HepG2 (cell line): ENCODE measurements around the gene APLNR. TPM values are rescaled to one million over a fixed set of nuclear protein-coding genes. Genes with fewer than 3 reads are reported as not detected.

Experiments used
- ATAC-seq: fragments of 200-7000 bp; cut with Tn5 transposase; 3 replicates; pipeline ENCODE4 v1.9.1; 2020; ENCODE audit warnings: mild to moderate bottlenecking, moderate library complexity
- BruUV-seq: library from RNA; stranded (reverse); fragments of 400-500 nt; replicated peaks from 2 replicates; lab custom pipeline; 2021; lab: Mats Ljungman, UMichigan
- CTCF ChIA-PET: fragments of 300-600 bp; formaldehyde crosslinking; extraction: SDS; loops from one replicate; lab custom pipeline; 2021; ENCODE audit warnings: low total read pairs, inconsistent platforms, low intra/inter-chr PET ratio; lab: Yijun Ruan, JAX
- POLR2A ChIA-PET: fragments of 350-600 bp; sonication (Branson Sonifier 250); formaldehyde crosslinking; loops from one replicate; lab custom pipeline; 2020; ENCODE audit warnings: antibody characterized with exemption, inconsistent platforms; lab: Yijun Ruan, JAX
- DNase-seq: peaks from one replicate; pipeline ENCODE4 v3.0.0-alpha.2; 2015; ENCODE audit warnings: low spot score
- FAIRE-seq: peaks from 3 replicates; lab custom pipeline; 2011; peaks lifted over from hg19 to GRCh38; lab: Jason Lieb, UNC
- H2AFZ ChIP-seq: one replicate; pipeline ENCODE4 v1.6.1; 2011; ENCODE audit warnings: low read length, inconsistent platforms
- H3K27ac ChIP-seq: fragments of 300-600 bp; 3 replicates; pipeline ENCODE4 v1.8.0; 2011; ENCODE audit warnings: mixed run types, mild to moderate bottlenecking, mixed read lengths, low read length, inconsistent platforms; ENCODE audit not compliant: insufficient read depth; ENCODE audit errors: extremely low read length
- H3K27me3 ChIP-seq, 2 experiments: fragments of 200-600 bp in 1 of 2; 2 replicates in 1 of 2; 3 replicates in 1 of 2; pipeline versions ENCODE4 v1.6.0 to v1.8.0; 2011; ENCODE audit warnings: low read length in 2 of 2, mild to moderate bottlenecking in 2 of 2, moderate library complexity in 2 of 2, inconsistent platforms in 1 of 2; ENCODE audit not compliant: insufficient read depth in 2 of 2, control insufficient read depth in 1 of 2
- H3K36me3 ChIP-seq, 2 experiments: fragments of 200-600 bp in 1 of 2; replicated peaks in 1 of 2; 2 replicates in 1 of 2; 3 replicates in 1 of 2; pipeline versions ENCODE4 v1.5.1 to v1.8.0; 2011; ENCODE audit warnings: low read length in 2 of 2, inconsistent platforms in 1 of 2; ENCODE audit not compliant: insufficient read depth in 2 of 2, control insufficient read depth in 1 of 2
- H3K4me1 ChIP-seq: 2 replicates; pipeline ENCODE4 v1.5.1; 2012; ENCODE audit warnings: low read length, inconsistent platforms; ENCODE audit not compliant: insufficient read depth
- H3K4me2 ChIP-seq: 2 replicates; pipeline ENCODE4 v1.6.0; 2011; ENCODE audit warnings: low read depth, low read length, inconsistent platforms
- H3K4me3 ChIP-seq, 3 experiments: fragments of 200-600 bp in 1 of 3; sonication (generic), shearing (Covaris generic) in 1 of 3; replicated peaks in 1 of 3; 2 replicates each; pipeline ENCODE4 v1.5.1; 2011 to 2016; ENCODE audit warnings: low read length in 3 of 3, inconsistent platforms in 2 of 3, low read depth in 2 of 3, mild to moderate bottlenecking in 2 of 3, control low read depth in 1 of 3, mixed read lengths in 1 of 3; ENCODE audit not compliant: insufficient read depth in 1 of 3
- H3K79me2 ChIP-seq: one replicate; pipeline ENCODE4 v1.6.1; 2011; ENCODE audit warnings: low read length, inconsistent platforms; ENCODE audit not compliant: insufficient read depth
- H3K9ac ChIP-seq: 2 replicates; pipeline ENCODE4 v1.6.0; 2011; ENCODE audit warnings: mild to moderate bottlenecking, low read depth, low read length, inconsistent platforms; ENCODE audit not compliant: insufficient read depth
- H3K9me3 ChIP-seq: 2 replicates; pipeline ENCODE4 v1.5.1; 2012; ENCODE audit warnings: mild to moderate bottlenecking, low read length
- H4K20me1 ChIP-seq: 2 replicates; pipeline ENCODE4 v1.6.0; 2011; ENCODE audit warnings: inconsistent platforms, mild to moderate bottlenecking, low read length, moderate library complexity; ENCODE audit not compliant: insufficient read depth
- ATF7 ChIP-seq, 2 experiments: fragments of 450-650 bp in 1 of 2; sonication (generic) in 1 of 2; formaldehyde crosslinking in 1 of 2; IDR thresholded peaks; 2 replicates each; pipeline versions ENCODE4 v1.4.0 to v1.6.1; 2016 to 2020; ENCODE audit warnings: antibody characterized with exemption in 1 of 2, mild to moderate bottlenecking in 1 of 2, missing genetic modification reagents in 1 of 2
- CHD4 ChIP-seq: fragments of 200-600 bp; sonication (generic); IDR thresholded peaks from 2 replicates; pipeline ENCODE4 v1.7.0; 2017; ENCODE audit warnings: mild to moderate bottlenecking, low read length, borderline replicate concordance
- MXD3 ChIP-seq: IDR thresholded peaks from 2 replicates; pipeline ENCODE4 v1.6.1; 2016; ENCODE audit warnings: mild to moderate bottlenecking, missing biosample characterization, missing genetic modification reagents
- NCOR1 ChIP-seq: fragments of 200-600 bp; sonication (generic); IDR thresholded peaks from 2 replicates; pipeline ENCODE4 v1.7.0; 2017; ENCODE audit warnings: antibody characterized with exemption, low read length, borderline replicate concordance
- NR2F1 ChIP-seq, 2 experiments: fragments of 450-650 bp in 1 of 2; formaldehyde crosslinking in 1 of 2; IDR thresholded peaks; 2 replicates each; pipeline versions ENCODE4 v1.5.0 to v1.6.1; 2016 to 2020; ENCODE audit warnings: mild to moderate bottlenecking in 1 of 2, missing compliant biosample characterization in 1 of 2, missing genetic modification reagents in 1 of 2, moderate library complexity in 1 of 2
- NR2F6 ChIP-seq, 2 experiments: IDR thresholded peaks; 2 replicates each; pipeline ENCODE4 v1.6.1; 2016; ENCODE audit warnings: antibody characterized with exemption in 1 of 2, mild to moderate bottlenecking in 1 of 2
- SCMH1 ChIP-seq: sonication (generic); formaldehyde crosslinking; IDR thresholded peaks from 2 replicates; pipeline ENCODE4 v1.9.0; 2021; ENCODE audit warnings: missing genetic modification reagents, mild to moderate bottlenecking, borderline replicate concordance
- SP4 ChIP-seq: sonication (generic); formaldehyde crosslinking; IDR thresholded peaks from 2 replicates; pipeline ENCODE4 v1.8.1; 2023; ENCODE audit warnings: mild to moderate bottlenecking, missing genetic modification reagents
- SPEN ChIP-seq: sonication (generic); formaldehyde crosslinking; IDR thresholded peaks from 2 replicates; pipeline ENCODE4 v1.5.1; 2020; ENCODE audit warnings: low read depth, mild to moderate bottlenecking, missing genetic modification reagents
- ZKSCAN5 ChIP-seq: sonication (generic); formaldehyde crosslinking; IDR thresholded peaks from 2 replicates; pipeline ENCODE4 v1.5.1; 2020; ENCODE audit warnings: mild to moderate bottlenecking, missing genetic modification reagents
- ZNF251 ChIP-seq: sonication (generic); formaldehyde crosslinking; IDR thresholded peaks from 2 replicates; pipeline ENCODE4 v1.9.0; 2021; ENCODE audit warnings: mild to moderate bottlenecking, missing genetic modification reagents
- ZNF83 ChIP-seq: sonication (generic); formaldehyde crosslinking; IDR thresholded peaks from 2 replicates; pipeline ENCODE4 v1.4.0; 2020; ENCODE audit warnings: missing genetic modification reagents, mild to moderate bottlenecking, borderline replicate concordance
- WGBS: methylation state at CpG from one replicate; pipeline ENCODE4 v1.1.6; 2017; ENCODE audit warnings: low lambda C conversion rate; 5-methylcytosine and 5-hydroxymethylcytosine counted together
- in situ Hi-C: cut with HindIII; loops from 2 replicates; pipeline ENCODE4 v1.10.0; 2017; ENCODE audit warnings: low pct_unique_long_range_greater_than_20kb; ENCODE audit not compliant: extremely low pct_ligation_motif_present
- intact Hi-C: fragments of 100-400 bp; cut with micrococcal nuclease; formaldehyde crosslinking; loops from one replicate; pipeline ENCODE4 v1.10.0; 2022; ENCODE audit not compliant: unreplicated experiment
- polyA plus RNA-seq, 8 experiments: library from polyadenylated mRNA; depleted of rRNA in 3 of 8; stranded (reverse) in 7 of 8; unstranded in 1 of 8; fragments of >200 nt; fragmentation: Illumina TruSeq in 4 of 8; extraction: Trizol in 4 of 8; gene quantifications; 2 replicates each; pipeline versions ENCODE4 v1.2.1 to v1.2.3, GENCODE V29; 2011 to 2016; ENCODE audit warnings: low read depth in 4 of 8, missing spikeins in 1 of 8, mixed read lengths in 1 of 8; ENCODE audit not compliant: insufficient read depth in 1 of 8
- total RNA-seq, 5 experiments: library from RNA; depleted of rRNA; stranded (reverse); fragments of >200 nt; fragmentation: Illumina TruSeq; extraction: Trizol; gene quantifications; 2 replicates each; pipeline ENCODE4 v1.2.3, GENCODE V29; 2016; ENCODE audit warnings: low read depth in 1 of 5
- TF ChIP-seq, protein P1 (sequence below): fragments of 450-650 bp; IDR thresholded peaks from 2 replicates; pipeline ENCODE4 v1.6.1; 2016
- TF ChIP-seq, protein P2 (sequence below): sonication (generic); formaldehyde crosslinking; IDR thresholded peaks from 2 replicates; pipeline ENCODE4 v1.5.1; 2020; ENCODE audit warnings: mild to moderate bottlenecking, moderate library complexity, missing genetic modification reagents
- TF ChIP-seq, protein P3 (sequence below): sonication (generic); formaldehyde crosslinking; IDR thresholded peaks from 2 replicates; pipeline ENCODE4 v1.5.1; 2020; ENCODE audit warnings: missing genetic modification reagents, mild to moderate bottlenecking, borderline replicate concordance

The APLNR gene
- total and polyA plus RNA-seq, 2 of the 13 experiments (the other 11 are each of a cell fraction or from before 2014, with no cell fraction given), result not detected

DNA sequence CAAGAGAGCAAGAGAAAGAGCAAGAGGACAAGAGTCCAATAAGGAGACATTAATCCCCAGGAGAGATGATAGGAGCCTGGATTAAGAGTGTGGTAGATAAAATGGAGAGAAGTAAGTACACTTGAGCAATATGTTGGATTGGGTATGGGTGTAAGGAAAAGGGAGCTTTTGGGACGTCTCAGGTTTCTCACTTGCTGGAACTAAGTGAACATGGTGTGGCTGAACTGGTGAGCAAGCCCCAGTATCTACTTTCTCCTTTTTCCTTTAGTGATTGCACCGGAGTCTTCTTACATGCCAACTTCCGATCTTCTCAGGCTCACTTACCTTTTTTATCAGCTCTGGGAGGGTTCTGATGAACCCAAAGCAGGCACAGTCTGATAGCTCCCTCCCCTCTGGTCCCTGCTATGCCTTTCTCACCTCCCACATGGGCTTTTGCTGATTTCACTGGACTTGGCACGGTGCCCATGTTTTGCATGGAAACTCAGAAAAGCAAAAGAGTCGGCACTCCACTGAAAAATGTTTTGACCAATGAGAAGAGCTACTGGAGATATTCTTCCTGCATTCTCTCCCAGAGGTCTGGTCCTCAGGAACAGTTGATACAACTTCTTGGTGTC lies 14.5 kb upstream of the APLNR start:
- ChIA-PET CTCF (interaction anchor here (1.2 to 3.4 kb wide), 2 partner anchors 121 to 411 kb away, joined by 3 to 21 read pairs; no protein-coding TSS in a partner anchor), POLR2A (no interaction called here)
- ATAC-seq (no peak), DNase-seq (no peak), FAIRE-seq (no peak)
- Histone ChIP-seq H2AFZ (no peak overlapping the region), H3K4me3 (no peak overlapping the region), H3K27me3 (no peaks in the 10 kb centered on the region), H3K9ac (no peak overlapping the region), H4K20me1 (no peaks in the 10 kb centered on the region), H3K4me2 (no peak overlapping the region), H3K4me1 (no peaks in the 10 kb centered on the region), H3K27ac (no peak overlapping the region), H3K79me2 (no peaks in the 10 kb centered on the region), H3K9me3 (no peaks in the 10 kb centered on the region), H3K36me3 (no peaks in the 10 kb centered on the region)
- 0% methylated on average over 5 of the region's 5 CpGs for WGBS
- intact Hi-C loops, result no loop called here
- BruUV-seq, result no TSS peak
- in situ Hi-C loops, result loop anchor here (5.0 kb wide), 2 partner anchors 134 to 409 kb away; no protein-coding TSS in a partner anchor
- TF ChIP-seq MXD3 (CRISPR knock-in tag) (no peak), ZKSCAN5 (CRISPR knock-in tag) (no peak), SCMH1 (CRISPR knock-in tag) (no peak), SPEN (CRISPR knock-in tag) (no peak), ZNF83 (CRISPR knock-in tag) (no peak), ATF7 (IDR thresholded peaks at IDR 0.05) (no peak), ATF7 (CRISPR knock-in tag; IDR thresholded peaks at IDR 0.05) (no peak), NR2F1 (CRISPR knock-in tag; IDR thresholded peaks at IDR 0.05) (no peak), NR2F6 (IDR thresholded peaks at IDR 0.05) (no peak), NR2F6 (CRISPR knock-in tag; IDR thresholded peaks at IDR 0.05) (no peak), NCOR1 (no peak), SP4 (CRISPR knock-in tag) (no peak), ZNF251 (CRISPR knock-in tag) (no peak), CHD4 (no peak)
- TF ChIP-seq, protein P1, sequence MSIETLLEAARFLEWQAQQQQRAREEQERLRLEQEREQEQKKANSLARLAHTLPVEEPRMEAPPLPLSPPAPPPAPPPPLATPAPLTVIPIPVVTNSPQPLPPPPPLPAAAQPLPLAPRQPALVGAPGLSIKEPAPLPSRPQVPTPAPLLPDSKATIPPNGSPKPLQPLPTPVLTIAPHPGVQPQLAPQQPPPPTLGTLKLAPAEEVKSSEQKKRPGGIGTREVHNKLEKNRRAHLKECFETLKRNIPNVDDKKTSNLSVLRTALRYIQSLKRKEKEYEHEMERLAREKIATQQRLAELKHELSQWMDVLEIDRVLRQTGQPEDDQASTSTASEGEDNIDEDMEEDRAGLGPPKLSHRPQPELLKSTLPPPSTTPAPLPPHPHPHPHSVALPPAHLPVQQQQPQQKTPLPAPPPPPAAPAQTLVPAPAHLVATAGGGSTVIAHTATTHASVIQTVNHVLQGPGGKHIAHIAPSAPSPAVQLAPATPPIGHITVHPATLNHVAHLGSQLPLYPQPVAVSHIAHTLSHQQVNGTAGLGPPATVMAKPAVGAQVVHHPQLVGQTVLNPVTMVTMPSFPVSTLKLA, result no peak
- TF ChIP-seq, protein P2, sequence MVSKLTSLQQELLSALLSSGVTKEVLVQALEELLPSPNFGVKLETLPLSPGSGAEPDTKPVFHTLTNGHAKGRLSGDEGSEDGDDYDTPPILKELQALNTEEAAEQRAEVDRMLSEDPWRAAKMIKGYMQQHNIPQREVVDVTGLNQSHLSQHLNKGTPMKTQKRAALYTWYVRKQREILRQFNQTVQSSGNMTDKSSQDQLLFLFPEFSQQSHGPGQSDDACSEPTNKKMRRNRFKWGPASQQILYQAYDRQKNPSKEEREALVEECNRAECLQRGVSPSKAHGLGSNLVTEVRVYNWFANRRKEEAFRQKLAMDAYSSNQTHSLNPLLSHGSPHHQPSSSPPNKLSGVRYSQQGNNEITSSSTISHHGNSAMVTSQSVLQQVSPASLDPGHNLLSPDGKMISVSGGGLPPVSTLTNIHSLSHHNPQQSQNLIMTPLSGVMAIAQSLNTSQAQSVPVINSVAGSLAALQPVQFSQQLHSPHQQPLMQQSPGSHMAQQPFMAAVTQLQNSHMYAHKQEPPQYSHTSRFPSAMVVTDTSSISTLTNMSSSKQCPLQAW (CRISPR knock-in tag), result no peak
- TF ChIP-seq, protein P3, sequence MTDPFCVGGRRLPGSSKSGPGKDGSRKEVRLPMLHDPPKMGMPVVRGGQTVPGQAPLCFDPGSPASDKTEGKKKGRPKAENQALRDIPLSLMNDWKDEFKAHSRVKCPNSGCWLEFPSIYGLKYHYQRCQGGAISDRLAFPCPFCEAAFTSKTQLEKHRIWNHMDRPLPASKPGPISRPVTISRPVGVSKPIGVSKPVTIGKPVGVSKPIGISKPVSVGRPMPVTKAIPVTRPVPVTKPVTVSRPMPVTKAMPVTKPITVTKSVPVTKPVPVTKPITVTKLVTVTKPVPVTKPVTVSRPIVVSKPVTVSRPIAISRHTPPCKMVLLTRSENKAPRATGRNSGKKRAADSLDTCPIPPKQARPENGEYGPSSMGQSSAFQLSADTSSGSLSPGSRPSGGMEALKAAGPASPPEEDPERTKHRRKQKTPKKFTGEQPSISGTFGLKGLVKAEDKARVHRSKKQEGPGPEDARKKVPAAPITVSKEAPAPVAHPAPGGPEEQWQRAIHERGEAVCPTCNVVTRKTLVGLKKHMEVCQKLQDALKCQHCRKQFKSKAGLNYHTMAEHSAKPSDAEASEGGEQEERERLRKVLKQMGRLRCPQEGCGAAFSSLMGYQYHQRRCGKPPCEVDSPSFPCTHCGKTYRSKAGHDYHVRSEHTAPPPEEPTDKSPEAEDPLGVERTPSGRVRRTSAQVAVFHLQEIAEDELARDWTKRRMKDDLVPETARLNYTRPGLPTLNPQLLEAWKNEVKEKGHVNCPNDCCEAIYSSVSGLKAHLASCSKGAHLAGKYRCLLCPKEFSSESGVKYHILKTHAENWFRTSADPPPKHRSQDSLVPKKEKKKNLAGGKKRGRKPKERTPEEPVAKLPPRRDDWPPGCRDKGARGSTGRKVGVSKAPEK (CRISPR knock-in tag), result no peak
